GM12891 (cell line): ENCODE measurements around the gene SORCS2.

Source experiments
- DNase-seq: peaks from one replicate; pipeline ENCODE4 v3.0.0; 2011; ENCODE audit warnings: low spot score; ENCODE audit not compliant: insufficient read length
- FAIRE-seq: peaks from 2 replicates; lab custom pipeline; 2011; peaks lifted over from hg19 to GRCh38; lab: Jason Lieb, UNC
- PAX5 ChIP-seq: IDR thresholded peaks from 2 replicates; pipeline ENCODE4 v1.6.1; 2011; ENCODE audit warnings: low read length, moderate library complexity, mild to moderate bottlenecking; ENCODE audit not compliant: insufficient read depth, severe bottlenecking
- POLR2A ChIP-seq: IDR thresholded peaks from 2 replicates; pipeline ENCODE4 v1.6.1; 2011; ENCODE audit warnings: low read depth, low read length, control low read depth
- POLR2AphosphoS5 ChIP-seq: IDR thresholded peaks from 2 replicates; pipeline ENCODE4 v1.6.1; 2011; ENCODE audit warnings: low read depth, low read length, control low read depth
- POU2F2 ChIP-seq: IDR thresholded peaks from 2 replicates; pipeline ENCODE4 v1.6.1; 2011; ENCODE audit warnings: low read depth, mild to moderate bottlenecking, control low read depth, low read length, moderate library complexity
- SPI1 ChIP-seq: IDR thresholded peaks from 2 replicates; pipeline ENCODE4 v1.6.1; 2011; ENCODE audit warnings: low read depth, low read length, control low read depth
- TAF1 ChIP-seq: IDR thresholded peaks from 2 replicates; pipeline ENCODE4 v1.6.1; 2011; ENCODE audit warnings: low read depth, low read length, control low read depth

The SORCS2 gene

DNA sequence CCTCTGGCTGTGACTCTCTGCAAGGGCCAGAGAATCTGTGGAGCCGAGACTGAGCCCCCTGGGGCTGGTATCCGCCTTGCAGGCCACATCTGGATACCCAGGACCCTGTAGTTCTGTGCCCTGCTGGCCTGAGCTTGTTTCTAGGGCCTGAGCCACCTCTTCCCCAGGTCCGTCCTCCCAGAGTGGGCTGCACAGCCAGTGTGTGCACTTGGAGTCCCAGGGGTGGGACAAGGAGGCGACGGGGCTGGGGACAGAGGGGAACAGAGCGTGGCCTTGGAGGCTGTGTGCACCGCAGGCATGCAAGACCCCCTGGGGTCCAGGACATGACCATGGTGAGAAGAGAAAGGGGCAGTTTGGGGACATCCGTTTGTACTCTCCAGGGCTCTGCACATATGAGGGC is 105.5 kb downstream of the SORCS2 start:
- FAIRE-seq = no peak
- TF ChIP-seq PAX5 (no peak), SPI1 (no peak), POLR2A (no peak), TAF1 (no peak), POLR2AphosphoS5 (no peak), POU2F2 (no peak)
- DNase-seq = no peak

DNA sequence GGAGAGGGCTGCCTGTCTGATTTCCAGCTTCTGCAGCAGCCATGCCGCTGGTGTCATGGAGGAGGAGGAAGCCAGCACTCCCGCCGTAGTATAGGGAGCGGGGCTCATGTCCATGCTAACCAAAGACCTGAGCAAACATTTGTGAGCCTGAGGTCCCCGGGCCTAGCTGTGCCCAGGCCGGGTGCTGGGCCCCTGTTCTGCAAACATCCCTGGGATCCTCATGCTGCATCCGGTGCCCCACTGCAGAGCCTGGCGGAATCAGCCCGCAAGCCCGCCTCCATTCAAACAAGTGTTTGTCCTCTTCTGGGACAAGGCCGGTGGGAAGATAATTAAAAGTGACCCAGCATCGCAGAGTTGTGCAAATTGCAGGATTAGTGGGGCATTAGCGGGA is 106.3 kb downstream of the SORCS2 start:
- FAIRE-seq (no peak), DNase-seq (no peak)
- TF ChIP-seq POLR2AphosphoS5 (no peak), POU2F2 (no peak), SPI1 (no peak), POLR2A (no peak), TAF1 (no peak), PAX5 (no peak)

DNA sequence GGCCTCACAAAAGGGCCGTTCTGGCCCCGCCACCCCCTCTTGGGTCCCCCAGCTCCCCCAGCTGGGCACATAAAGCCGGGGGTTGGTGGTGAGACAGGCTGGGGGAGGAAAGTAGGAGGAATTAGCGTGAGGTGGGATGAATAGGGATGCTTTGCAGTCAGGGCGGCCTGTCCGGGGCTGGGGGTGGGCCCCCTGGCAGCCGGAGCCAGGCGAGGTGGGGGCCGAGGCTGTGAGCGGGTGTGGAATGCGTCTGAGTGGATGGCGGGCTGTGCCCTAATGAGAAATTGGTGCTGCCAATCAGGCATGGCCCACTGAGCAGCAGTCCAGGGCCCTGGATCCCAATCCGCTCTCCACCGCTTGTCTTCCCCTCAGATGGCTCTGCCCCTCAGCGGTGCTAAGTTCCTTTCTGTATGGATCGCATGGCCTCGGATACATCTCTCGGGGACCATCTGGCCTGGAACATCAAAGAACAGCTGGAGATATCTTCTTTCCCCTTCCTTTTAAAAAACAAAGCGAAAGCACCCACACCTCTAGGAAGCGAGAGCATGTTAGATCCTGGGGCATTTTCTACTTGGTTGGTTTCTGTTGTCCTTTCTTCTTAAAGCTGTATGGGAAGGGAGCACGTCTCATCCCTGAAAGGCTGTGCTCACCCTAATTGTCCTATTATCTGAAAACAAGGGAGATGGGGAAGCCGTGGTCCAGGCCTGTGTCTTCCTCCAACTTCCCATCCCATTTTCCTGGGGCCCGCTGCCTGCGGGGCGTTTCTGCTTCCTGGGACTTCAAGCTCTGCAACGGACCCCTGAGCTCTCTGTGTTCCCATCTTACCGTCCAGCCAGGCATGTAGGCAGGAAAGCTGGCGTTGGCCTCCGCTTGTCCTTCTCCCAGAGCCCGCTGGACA is 106.9 kb downstream of the SORCS2 start:
- no peak for FAIRE-seq
- TF ChIP-seq POLR2AphosphoS5 (no peak), POLR2A (no peak), SPI1 (no peak), POU2F2 (no peak), TAF1 (no peak), PAX5 (no peak)
- no peak for DNase-seq

DNA sequence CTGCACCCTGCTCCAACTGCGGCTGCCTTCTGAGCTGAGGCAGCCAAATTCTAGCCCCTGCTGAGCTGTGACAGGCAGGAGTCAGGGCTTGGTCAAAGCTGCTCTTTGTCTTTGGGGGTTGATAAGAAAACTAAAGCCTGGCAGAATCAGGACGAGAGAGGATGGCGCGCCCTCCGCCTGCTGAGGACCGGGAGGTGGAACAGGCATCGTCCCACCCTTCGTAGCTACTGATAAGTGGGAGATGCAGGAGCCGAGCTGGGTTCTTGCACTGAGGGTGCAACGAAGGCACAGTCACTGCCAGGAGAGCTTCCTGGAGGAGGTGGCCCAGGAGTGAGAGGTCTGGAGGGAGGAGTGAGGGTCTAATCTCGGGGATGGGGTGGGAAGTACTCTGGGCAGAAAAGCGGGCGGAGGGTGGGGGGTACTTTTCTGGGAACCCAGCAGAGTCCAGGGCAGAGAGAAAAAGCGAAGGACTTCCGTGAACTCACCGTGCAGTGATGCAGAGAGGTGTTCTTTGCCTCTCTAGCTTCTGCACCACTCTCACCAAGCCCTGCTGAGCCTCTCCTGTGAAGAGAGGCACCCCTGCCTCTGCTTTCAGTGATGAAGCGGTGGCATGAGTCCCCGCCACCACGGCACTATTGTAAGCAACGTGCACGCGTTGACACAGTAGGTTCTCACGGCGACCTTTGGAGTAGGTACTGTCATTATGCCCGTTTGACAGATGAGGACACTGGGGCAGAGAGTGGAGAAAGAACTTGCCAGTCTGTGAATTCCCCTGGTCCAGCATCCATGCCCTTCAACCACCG is 107.8 kb downstream of the SORCS2 start:
- DNase-seq (no peak), FAIRE-seq (no peak)
- no peak for TF ChIP-seq SPI1
- TF ChIP-seq POLR2AphosphoS5 = no peak
- no peak for TF ChIP-seq TAF1
- no peak for TF ChIP-seq PAX5
- TF ChIP-seq POU2F2 = no peak
- TF ChIP-seq POLR2A = no peak

DNA sequence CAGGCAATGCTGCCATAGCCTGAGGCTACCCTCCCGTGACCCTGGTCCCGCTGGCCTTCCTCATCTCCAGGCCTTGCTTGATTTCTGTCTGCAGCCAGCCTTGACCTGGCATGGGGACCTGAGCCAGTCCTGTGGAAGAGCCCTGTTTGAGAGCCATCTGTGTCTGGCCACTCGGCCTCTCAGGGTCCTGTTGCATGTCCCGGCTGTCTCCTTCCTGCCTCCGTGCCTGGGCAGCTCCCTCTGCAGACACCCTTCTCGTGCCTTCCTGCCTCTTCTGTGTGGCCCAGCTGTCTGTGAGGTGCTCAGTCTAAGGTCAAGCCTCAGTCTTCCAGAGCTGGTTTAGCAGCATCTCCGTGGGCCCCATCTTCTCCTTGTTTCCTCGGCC is 108.4 kb downstream of the SORCS2 start:
- no peak for FAIRE-seq
- TF ChIP-seq SPI1 (no peak), POU2F2 (no peak), PAX5 (no peak), TAF1 (no peak), POLR2AphosphoS5 (no peak), POLR2A (no peak)
- DNase-seq = no peak

DNA sequence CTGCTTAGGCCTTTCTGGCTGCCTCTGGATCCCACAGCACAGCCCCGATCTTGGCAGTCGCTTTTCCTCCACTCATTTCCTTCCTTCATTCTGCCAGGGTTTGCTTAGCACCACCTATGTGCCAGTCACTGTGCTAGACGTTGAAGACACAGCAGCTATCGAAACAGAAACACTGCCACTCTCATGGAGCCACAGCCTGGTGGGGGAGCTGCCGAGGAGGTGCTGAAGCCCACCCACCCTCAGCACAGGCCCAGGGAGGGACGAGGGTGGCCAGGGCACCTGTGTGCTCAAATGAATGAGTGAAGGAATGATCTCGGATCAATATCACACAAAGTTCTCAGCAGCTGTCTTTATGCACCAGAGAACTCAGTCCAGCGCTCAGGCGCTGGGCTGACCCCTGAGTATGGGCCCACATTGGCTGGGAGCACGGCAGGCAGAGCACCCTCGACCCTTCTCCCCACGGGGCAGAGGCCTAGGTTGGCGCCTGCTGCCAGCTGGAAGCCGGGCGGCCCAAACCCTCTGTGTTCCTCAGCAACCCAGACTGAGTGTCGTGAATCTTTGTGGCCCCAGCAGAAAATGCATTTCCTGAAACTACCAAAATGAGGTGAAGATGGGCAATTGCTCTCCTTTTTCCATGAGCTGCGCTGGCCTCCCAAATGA is 108.9 kb downstream of the SORCS2 start:
- TF ChIP-seq POLR2A (no peak), TAF1 (no peak)
- DNase-seq (no peak), FAIRE-seq (no peak)

DNA sequence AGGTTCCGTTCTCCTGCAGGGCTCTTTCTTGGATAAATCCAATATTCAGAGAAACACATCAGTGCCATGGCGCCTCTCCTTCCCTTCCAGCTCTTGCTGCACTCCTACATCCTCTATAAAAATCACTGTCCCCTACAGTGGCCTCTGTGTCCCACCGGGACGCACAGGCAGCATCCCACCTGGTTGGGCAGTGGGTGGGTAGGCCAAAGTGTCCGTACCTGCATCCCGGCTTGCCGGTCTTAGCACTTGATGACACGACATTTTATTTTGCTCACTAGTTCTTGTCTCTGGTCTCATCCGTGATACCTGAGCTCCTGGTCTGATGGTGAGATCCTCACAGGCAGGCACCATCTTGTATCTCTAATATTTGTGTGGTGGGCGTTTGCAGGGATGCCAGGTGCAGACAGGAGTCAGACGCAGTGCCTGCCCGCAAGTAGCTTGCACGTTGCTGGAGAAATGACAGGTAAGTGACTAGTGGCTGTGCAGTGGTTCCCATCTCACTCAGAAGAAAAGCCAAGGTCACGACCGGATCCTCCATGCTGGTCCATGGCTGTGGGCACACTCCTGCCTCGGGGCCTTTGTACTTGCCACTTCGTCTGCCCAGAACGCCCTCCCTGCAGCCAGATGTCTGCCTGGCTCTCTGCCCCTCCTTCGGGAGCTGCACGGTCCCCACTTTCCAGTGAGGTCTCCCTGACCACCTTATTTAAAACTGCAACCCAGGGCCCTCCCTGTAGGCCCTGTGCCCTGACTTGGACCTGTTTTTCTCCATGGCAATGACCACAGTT is 109.7 kb downstream of the SORCS2 start:
- TF ChIP-seq POU2F2 = no peak

DNA sequence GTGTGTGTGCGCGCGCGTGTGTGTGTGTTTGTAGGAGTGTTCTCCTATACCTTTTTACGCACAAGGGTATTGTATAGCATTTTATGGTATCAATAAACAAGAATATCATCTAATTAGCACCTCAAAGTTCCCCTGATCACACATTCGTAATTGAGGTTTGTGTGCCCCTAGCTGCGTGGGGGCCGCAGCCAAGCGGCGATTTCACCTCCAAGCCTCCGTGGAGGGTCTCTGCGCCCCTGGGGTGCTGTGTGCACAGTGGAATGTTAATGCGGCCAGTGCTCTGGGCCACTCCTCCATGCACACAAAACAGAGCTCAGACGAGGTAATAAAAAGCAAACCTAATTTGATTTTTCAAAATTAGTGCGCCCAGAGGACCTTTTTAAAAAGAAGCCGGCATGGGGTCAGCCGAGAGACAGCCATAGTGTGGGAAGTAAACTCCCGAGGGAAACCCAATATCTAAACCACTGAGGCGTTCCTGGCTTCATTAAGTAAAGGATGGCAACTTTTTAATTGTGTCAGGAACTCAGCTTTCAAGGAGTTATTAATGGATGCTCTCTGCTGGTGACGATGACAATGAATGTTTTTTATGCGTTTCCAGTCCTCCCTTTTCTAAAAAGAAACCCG is 110.6 kb downstream of the SORCS2 start:
- no peak for TF ChIP-seq POLR2A
- no peak for TF ChIP-seq POU2F2
- no peak for TF ChIP-seq POLR2AphosphoS5
- TF ChIP-seq TAF1 = no peak
- no peak for TF ChIP-seq SPI1
- no peak for TF ChIP-seq PAX5
- FAIRE-seq (no peak), DNase-seq (no peak)

More for the DNA sequence above, 109.7 kb downstream of the SORCS2 start:
- no peak for FAIRE-seq
- no peak for DNase-seq

DNA sequence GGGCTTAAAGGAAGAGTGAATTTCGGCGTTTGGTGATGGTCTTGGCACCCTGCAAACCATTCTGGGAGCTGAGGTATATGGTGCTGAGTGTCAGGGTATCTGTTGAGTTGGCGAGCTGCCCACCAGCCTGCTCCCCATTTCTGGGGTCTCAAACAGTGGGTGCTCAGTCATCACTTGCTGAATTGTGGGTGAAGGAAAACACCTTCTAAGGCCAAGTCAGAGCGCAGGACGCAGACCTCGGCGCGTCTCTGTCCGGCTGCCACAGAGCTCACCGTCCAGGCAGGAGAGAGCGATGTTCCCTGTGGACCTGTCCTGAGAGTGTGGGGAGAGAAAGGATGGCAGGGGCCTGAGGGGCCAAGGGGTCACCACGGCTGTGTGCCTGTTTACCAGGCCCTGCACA is 111.2 kb downstream of the SORCS2 start:
- DNase-seq (no peak), FAIRE-seq (no peak)
- no peak for TF ChIP-seq POLR2AphosphoS5
- TF ChIP-seq POLR2A = no peak
- TF ChIP-seq POU2F2 = no peak
- no peak for TF ChIP-seq PAX5
- no peak for TF ChIP-seq SPI1
- TF ChIP-seq TAF1 = no peak

DNA sequence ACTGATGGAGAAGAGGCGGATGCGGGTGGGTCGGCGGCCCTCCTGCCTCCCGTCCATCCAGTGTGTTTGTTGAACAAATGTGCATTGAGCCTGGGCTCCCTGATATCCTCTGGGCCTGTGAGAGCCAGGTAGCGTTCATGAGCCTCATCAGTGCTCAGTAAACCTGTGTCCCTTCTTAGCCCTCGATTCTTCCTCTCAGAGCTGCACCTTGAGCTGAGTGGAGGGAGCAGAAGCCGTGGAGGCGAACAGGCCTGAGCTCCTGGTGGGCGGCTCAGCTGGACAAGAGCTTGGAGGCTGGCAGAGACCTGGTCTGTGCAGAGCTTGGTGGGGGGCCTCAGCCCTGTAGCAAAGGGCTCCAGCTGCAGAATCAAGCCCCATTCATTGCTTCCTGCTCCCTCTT is 112.1 kb downstream of the SORCS2 start:
- DNase-seq (no peak), FAIRE-seq (no peak)
- no peak for TF ChIP-seq TAF1
- TF ChIP-seq POU2F2 = no peak
- no peak for TF ChIP-seq PAX5
- TF ChIP-seq SPI1 = no peak
- TF ChIP-seq POLR2AphosphoS5 = no peak
- TF ChIP-seq POLR2A = no peak
